A673 (cell line): ENCODE results near the gene MINK1.

Experiments
- EZH2 ChIP-seq: fragments of 200-600 bp; sonication (generic); IDR thresholded peaks from 2 replicates; pipeline ENCODE4 v1.6.1; 2017; ENCODE audit warnings: borderline replicate concordance, low read depth, mild to moderate bottlenecking, mixed read lengths, antibody characterized with exemption, low read length; ENCODE audit not compliant: poor library complexity, severe bottlenecking
- TF ChIP-seq, protein P1 (sequence below): fragments of 300-800, 200-600 bp; sonication (generic); conservative IDR thresholded peaks from 2 replicates; pipeline ENCODE4 v1.5.1; 2017; ENCODE audit warnings: low read depth, mild to moderate bottlenecking, antibody characterized with exemption, low read length, moderate library complexity, mixed read lengths

DNA sequence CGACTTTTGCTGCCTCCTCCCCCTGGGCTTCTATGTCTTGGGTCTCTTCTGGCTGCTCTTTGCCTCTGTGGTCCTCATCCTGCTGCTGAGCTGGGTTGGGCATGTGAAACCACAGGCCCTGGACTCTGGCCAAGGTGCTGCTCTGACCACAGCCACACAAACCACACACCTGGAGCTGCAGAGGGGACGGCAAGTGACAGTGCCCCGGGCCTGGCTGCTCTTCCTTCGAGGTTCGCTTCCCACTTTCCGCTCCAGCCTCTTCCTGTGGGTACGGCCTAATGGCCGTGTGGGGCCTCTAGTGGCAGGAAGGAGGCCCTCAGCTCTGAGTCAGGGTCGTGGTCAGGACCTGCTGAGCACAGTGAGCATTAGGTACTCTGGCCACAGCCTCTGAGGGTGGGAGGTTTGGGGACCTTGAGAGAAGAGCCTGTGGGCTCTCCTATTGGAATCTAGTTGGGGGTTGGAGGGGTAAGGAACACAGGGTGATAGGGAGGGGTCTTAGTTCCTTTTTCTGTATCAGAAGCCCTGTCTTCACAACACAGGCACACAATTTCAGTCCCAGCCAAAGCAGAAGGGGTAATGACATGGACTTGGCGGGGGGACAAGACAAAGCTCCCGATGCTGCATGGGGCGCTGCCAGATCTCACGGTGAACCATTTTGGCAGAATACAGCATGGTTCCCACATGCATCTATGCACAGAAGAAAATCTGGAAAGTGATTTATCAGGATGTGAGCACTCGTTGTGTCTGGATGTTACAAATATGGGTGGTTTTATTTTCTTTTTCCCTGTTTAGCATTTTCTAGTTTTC, 101.2 kb downstream of the MINK1 start:
- TF ChIP-seq, protein P1, sequence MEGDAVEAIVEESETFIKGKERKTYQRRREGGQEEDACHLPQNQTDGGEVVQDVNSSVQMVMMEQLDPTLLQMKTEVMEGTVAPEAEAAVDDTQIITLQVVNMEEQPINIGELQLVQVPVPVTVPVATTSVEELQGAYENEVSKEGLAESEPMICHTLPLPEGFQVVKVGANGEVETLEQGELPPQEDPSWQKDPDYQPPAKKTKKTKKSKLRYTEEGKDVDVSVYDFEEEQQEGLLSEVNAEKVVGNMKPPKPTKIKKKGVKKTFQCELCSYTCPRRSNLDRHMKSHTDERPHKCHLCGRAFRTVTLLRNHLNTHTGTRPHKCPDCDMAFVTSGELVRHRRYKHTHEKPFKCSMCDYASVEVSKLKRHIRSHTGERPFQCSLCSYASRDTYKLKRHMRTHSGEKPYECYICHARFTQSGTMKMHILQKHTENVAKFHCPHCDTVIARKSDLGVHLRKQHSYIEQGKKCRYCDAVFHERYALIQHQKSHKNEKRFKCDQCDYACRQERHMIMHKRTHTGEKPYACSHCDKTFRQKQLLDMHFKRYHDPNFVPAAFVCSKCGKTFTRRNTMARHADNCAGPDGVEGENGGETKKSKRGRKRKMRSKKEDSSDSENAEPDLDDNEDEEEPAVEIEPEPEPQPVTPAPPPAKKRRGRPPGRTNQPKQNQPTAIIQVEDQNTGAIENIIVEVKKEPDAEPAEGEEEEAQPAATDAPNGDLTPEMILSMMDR, result no peak
- TF ChIP-seq EZH2, result no peak
